Caco-2 (cell line): Measurements from ENCODE around the gene LITAF. TPM values are rescaled to one million over a fixed set of nuclear protein-coding genes. Genes with fewer than 3 reads are reported as not detected.

Experiments used
- BruUV-seq: library from RNA; stranded (reverse); fragments of 400-500 nt; replicated peaks from 2 replicates; lab custom pipeline; 2021; lab: Mats Ljungman, UMichigan
- CTCF ChIA-PET: fragments of 300-600 bp; sonication (Branson Sonifier 250); formaldehyde crosslinking; loops from one replicate; lab custom pipeline; 2022; ENCODE audit warnings: antibody characterized with exemption; lab: Charles Lee
- POLR2A ChIA-PET: fragments of 300-600 bp; sonication (Branson Sonifier 250); formaldehyde crosslinking; loops from one replicate; lab custom pipeline; 2022; ENCODE audit warnings: antibody characterized with exemption; lab: Charles Lee
- DNase-seq, 2 experiments: peaks; one replicate each; pipeline versions ENCODE4 v3.0.0 to v3.0.0-alpha.2; 2020 to 2022
- H3K27me3 ChIP-seq: replicated peaks from 2 replicates; pipeline ENCODE4 v1.6.0; 2011; ENCODE audit warnings: low read length; ENCODE audit not compliant: control insufficient read depth, insufficient read depth
- H3K36me3 ChIP-seq: 2 replicates; pipeline ENCODE4 v1.5.1; 2011; ENCODE audit warnings: low read length; ENCODE audit not compliant: control insufficient read depth, insufficient read depth
- H3K4me1 ChIP-seq: fragments of 250-450 bp; sonication (Bioruptor Pico); 2 replicates; pipeline ENCODE4 v1.5.1; 2020; ENCODE audit warnings: mild to moderate bottlenecking
- H3K4me3 ChIP-seq: 2 replicates; pipeline ENCODE4 v1.5.1; 2011; ENCODE audit warnings: low read depth, mild to moderate bottlenecking, control low read depth, low read length
- H3K9me3 ChIP-seq: fragments of 250-450 bp; sonication (Bioruptor Pico); 2 replicates; pipeline ENCODE4 v1.5.1; 2020; ENCODE audit warnings: mild to moderate bottlenecking, moderate library complexity
- H3K27ac Mint-ChIP-seq: one replicate; pipeline ENCODE4 v1.8.0; 2022; ENCODE audit warnings: mixed read lengths; ENCODE audit not compliant: unreplicated experiment
- H3K27me3 Mint-ChIP-seq: one replicate; pipeline ENCODE4 v1.8.0; 2022; ENCODE audit warnings: mixed read lengths; ENCODE audit not compliant: insufficient read depth, unreplicated experiment
- H3K36me3 Mint-ChIP-seq: one replicate; pipeline ENCODE4 v1.8.0; 2022; ENCODE audit warnings: mild to moderate bottlenecking, mixed read lengths; ENCODE audit not compliant: insufficient read depth, unreplicated experiment
- H3K4me1 Mint-ChIP-seq: one replicate; pipeline ENCODE4 v1.8.0; 2022; ENCODE audit warnings: low read depth, mixed read lengths; ENCODE audit not compliant: unreplicated experiment
- H3K4me3 Mint-ChIP-seq: one replicate; pipeline ENCODE4 v1.8.0; 2022; ENCODE audit warnings: mild to moderate bottlenecking, moderate library complexity, mixed read lengths; ENCODE audit not compliant: unreplicated experiment
- H3K9me3 Mint-ChIP-seq: one replicate; pipeline ENCODE4 v1.8.0; 2022; ENCODE audit warnings: mixed read lengths; ENCODE audit not compliant: unreplicated experiment
- intact Hi-C: fragments of 100-400 bp; cut with micrococcal nuclease; formaldehyde crosslinking; loops from one replicate; pipeline ENCODE4 v1.10.0; 2022; ENCODE audit not compliant: unreplicated experiment
- total RNA-seq: library from RNA; stranded (reverse); gene quantifications from 2 replicates; pipeline ENCODE4 v1.2.3, GENCODE V29; 2022
- TF ChIP-seq, protein P1 (sequence below), 2 experiments: fragments of 200-600 bp in 1 of 2; IDR thresholded peaks; 1 replicate in 1 of 2; 2 replicates in 1 of 2; pipeline versions ENCODE4 v1.5.1 to v1.8.0; 2011 to 2022; ENCODE audit warnings: antibody characterized with exemption in 1 of 2, control low read depth in 1 of 2, inconsistent platforms in 1 of 2, low read depth in 1 of 2, low read length in 1 of 2, mild to moderate bottlenecking in 1 of 2, moderate library complexity in 1 of 2; ENCODE audit not compliant: insufficient read depth in 1 of 2, severe bottlenecking in 1 of 2, unreplicated experiment in 1 of 2

Gene LITAF
- total RNA-seq, 1 experiment from 2014 or later, result 60.9 TPM

DNA sequence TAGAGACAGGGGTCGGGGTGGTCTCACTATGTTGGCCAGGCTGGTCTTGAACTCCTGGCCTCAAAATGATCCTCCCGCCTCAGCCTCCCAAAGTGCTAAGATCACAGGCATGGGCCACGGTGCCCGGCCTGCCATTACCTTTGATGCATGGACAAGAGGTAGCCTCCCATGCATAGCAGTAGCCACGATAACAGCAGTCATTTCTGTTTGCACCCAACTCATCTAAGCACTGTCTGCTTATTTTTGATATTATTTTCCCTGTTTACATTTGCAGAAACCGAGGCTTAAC, 44.0 kb upstream of the LITAF start:
- no peaks in the 10 kb centered on the region for H3K4me1 Mint-ChIP-seq
- H3K9me3 Mint-ChIP-seq, result no peaks in the 10 kb centered on the region
- H3K27me3 Mint-ChIP-seq, result no peaks in the 10 kb centered on the region
- TF ChIP-seq, protein P1, sequence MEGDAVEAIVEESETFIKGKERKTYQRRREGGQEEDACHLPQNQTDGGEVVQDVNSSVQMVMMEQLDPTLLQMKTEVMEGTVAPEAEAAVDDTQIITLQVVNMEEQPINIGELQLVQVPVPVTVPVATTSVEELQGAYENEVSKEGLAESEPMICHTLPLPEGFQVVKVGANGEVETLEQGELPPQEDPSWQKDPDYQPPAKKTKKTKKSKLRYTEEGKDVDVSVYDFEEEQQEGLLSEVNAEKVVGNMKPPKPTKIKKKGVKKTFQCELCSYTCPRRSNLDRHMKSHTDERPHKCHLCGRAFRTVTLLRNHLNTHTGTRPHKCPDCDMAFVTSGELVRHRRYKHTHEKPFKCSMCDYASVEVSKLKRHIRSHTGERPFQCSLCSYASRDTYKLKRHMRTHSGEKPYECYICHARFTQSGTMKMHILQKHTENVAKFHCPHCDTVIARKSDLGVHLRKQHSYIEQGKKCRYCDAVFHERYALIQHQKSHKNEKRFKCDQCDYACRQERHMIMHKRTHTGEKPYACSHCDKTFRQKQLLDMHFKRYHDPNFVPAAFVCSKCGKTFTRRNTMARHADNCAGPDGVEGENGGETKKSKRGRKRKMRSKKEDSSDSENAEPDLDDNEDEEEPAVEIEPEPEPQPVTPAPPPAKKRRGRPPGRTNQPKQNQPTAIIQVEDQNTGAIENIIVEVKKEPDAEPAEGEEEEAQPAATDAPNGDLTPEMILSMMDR (IDR thresholded peaks at IDR 0.05; ENCODE audit: insufficient read depth in 1 of 2, low read depth in 1 of 2, low read length in 1 of 2, severe bottlenecking in 1 of 2, unreplicated experiment in 1 of 2), result no peak
- Histone ChIP-seq H3K27me3 (no peaks in the 10 kb centered on the region), H3K4me3 (no peak overlapping the region), H3K36me3 (no peaks in the 10 kb centered on the region), H3K4me1 (peaks cover 44% of the 10 kb centered on the region), H3K9me3 (no peaks in the 10 kb centered on the region)
- BruUV-seq, result no TSS peak
- ChIA-PET POLR2A (no interaction called here), CTCF (no interaction called here)
- H3K27ac Mint-ChIP-seq, result no peak overlapping the region
- no peak for DNase-seq
- no peaks in the 10 kb centered on the region for H3K36me3 Mint-ChIP-seq
- intact Hi-C loops, result no loop called here
- H3K4me3 Mint-ChIP-seq, result no peak overlapping the region

GRCh38 chr16:11630046-11630767, 43.5 kb upstream of the LITAF start:
- no peaks in the 10 kb centered on the region for H3K27me3 Mint-ChIP-seq
- no peak overlapping the region for H3K27ac Mint-ChIP-seq
- Histone ChIP-seq H3K36me3 (no peaks in the 10 kb centered on the region), H3K4me1 (peaks cover 39% of the 10 kb centered on the region), H3K4me3 (no peak overlapping the region), H3K27me3 (no peaks in the 10 kb centered on the region), H3K9me3 (no peaks in the 10 kb centered on the region)
- ChIA-PET POLR2A (no interaction called here), CTCF (no interaction called here)
- H3K36me3 Mint-ChIP-seq, result no peaks in the 10 kb centered on the region
- H3K9me3 Mint-ChIP-seq, result no peaks in the 10 kb centered on the region
- no TSS peak for BruUV-seq
- H3K4me1 Mint-ChIP-seq, result no peaks in the 10 kb centered on the region
- no peak overlapping the region for H3K4me3 Mint-ChIP-seq
- DNase-seq, result no peak
- TF ChIP-seq, protein P1 (IDR thresholded peaks at IDR 0.05; ENCODE audit: insufficient read depth in 1 of 2, low read depth in 1 of 2, low read length in 1 of 2, severe bottlenecking in 1 of 2, unreplicated experiment in 1 of 2), result no peak
- intact Hi-C loops, result no loop called here

- intact Hi-C loops, result no loop called here
- Mint-ChIP-seq H3K9me3 (no peaks in the 10 kb centered on the region), H3K36me3 (no peaks in the 10 kb centered on the region), H3K27ac (peak overlapping the region; percentile 26), H3K27me3 (no peaks in the 10 kb centered on the region), H3K4me1 (no peaks in the 10 kb centered on the region), H3K4me3 (no peak overlapping the region)
- TF ChIP-seq, protein P1 (IDR thresholded peaks at IDR 0.05; ENCODE audit: insufficient read depth in 1 of 2, low read depth in 1 of 2, low read length in 1 of 2, severe bottlenecking in 1 of 2, unreplicated experiment in 1 of 2), result no peak
- POLR2A ChIA-PET, result no interaction called here
- Histone ChIP-seq H3K9me3 (no peaks in the 10 kb centered on the region), H3K4me1 (peaks cover 35% of the 10 kb centered on the region), H3K36me3 (no peaks in the 10 kb centered on the region), H3K4me3 (no peak overlapping the region), H3K27me3 (no peaks in the 10 kb centered on the region)
- no peak for DNase-seq
- BruUV-seq, result no TSS peak
- CTCF ChIA-PET, result interaction anchor here (0.6 kb wide), 1 partner anchor 710 kb away, joined by 3 read pairs; no protein-coding TSS in a partner anchor
Observed at GRCh38 chr16:11629071-11630030, 42.6 kb upstream of the LITAF start.
